PC-9 (cell line): ENCODE data around the gene PLA2G2D. TPM values are rescaled to one million over a fixed set of nuclear protein-coding genes. Genes with fewer than 3 reads are reported as not detected.

ENCODE experiments used
- BruUV-seq: library from RNA; stranded (reverse); fragments of 400-500 nt; replicated peaks from 2 replicates; lab custom pipeline; 2021; lab: Mats Ljungman, UMichigan
- CTCF ChIA-PET: fragments of 300-600 bp; sonication (Branson Sonifier 250); formaldehyde crosslinking; loops from one replicate; lab custom pipeline; 2022; ENCODE audit warnings: antibody characterized with exemption; lab: Charles Lee
- POLR2A ChIA-PET: fragments of 300-600 bp; sonication (Branson Sonifier 250); formaldehyde crosslinking; loops from one replicate; lab custom pipeline; 2022; ENCODE audit warnings: antibody characterized with exemption; ENCODE audit not compliant: unreplicated experiment; lab: Charles Lee
- DNase-seq, 2 experiments: peaks; one replicate each; pipeline versions ENCODE4 v3.0.0 to v3.0.0-alpha.2; 2015 to 2022; ENCODE audit warnings: mixed read lengths in 1 of 2
- H2AFZ ChIP-seq: fragments of 200-600 bp; sonication (generic); 2 replicates; pipeline ENCODE4 v1.8.1; 2017; ENCODE audit warnings: antibody characterized with exemption
- H3F3A ChIP-seq: fragments of 200-600 bp; sonication (generic); 2 replicates; pipeline ENCODE4 v1.8.1; 2017; ENCODE audit warnings: antibody characterized with exemption, mild to moderate bottlenecking, low read depth; ENCODE audit not compliant: insufficient read depth
- H3K27ac ChIP-seq: fragments of 200-600 bp; sonication (generic); 2 replicates; pipeline ENCODE4 v1.6.1; 2016; ENCODE audit warnings: mixed run types
- H3K27me3 ChIP-seq: fragments of 200-600 bp; sonication (generic); 2 replicates; pipeline ENCODE4 v1.6.1; 2016; ENCODE audit warnings: low read depth, mixed run types; ENCODE audit not compliant: insufficient read depth
- H3K36me3 ChIP-seq: fragments of 200-600 bp; sonication (generic); 2 replicates; pipeline ENCODE4 v1.6.1; 2016; ENCODE audit warnings: low read depth, mixed run types
- H3K4me1 ChIP-seq: fragments of 200-600 bp; sonication (generic); replicated peaks from 2 replicates; pipeline ENCODE4 v1.6.1; 2016; ENCODE audit warnings: mixed run types; ENCODE audit not compliant: insufficient read depth
- H3K4me2 ChIP-seq: fragments of 200-600 bp; sonication (generic); 2 replicates; pipeline ENCODE4 v1.6.1; 2017; ENCODE audit warnings: mixed run types
- H3K4me3 ChIP-seq: fragments of 200-600 bp; sonication (generic); 2 replicates; pipeline ENCODE4 v1.6.1; 2016; ENCODE audit warnings: mixed run types
- H3K79me2 ChIP-seq: fragments of 200-600 bp; sonication (generic); 2 replicates; pipeline ENCODE4 v1.6.1; 2017; ENCODE audit warnings: low read depth, mixed run types
- H3K9me2 ChIP-seq: fragments of 200-600 bp; sonication (generic); 2 replicates; pipeline ENCODE4 v1.8.1; 2017; ENCODE audit warnings: mild to moderate bottlenecking; ENCODE audit not compliant: insufficient read depth
- H3K9me3 ChIP-seq: fragments of 200-600 bp; sonication (generic); 2 replicates; pipeline ENCODE4 v1.8.1; 2016; ENCODE audit warnings: low read depth; ENCODE audit not compliant: insufficient read depth
- H4K20me1 ChIP-seq: fragments of 200-600 bp; sonication (generic); 2 replicates; pipeline ENCODE4 v1.8.1; 2017; ENCODE audit not compliant: insufficient read depth
- CTCF ChIP-seq: fragments of 200-600 bp; sonication (generic); conservative IDR thresholded peaks from 2 replicates; pipeline ENCODE4 v1.6.1; 2017; ENCODE audit warnings: mixed run types, antibody characterized with exemption, mild to moderate bottlenecking, moderate library complexity
- EZH2 ChIP-seq: fragments of 200-600 bp; sonication (generic); IDR thresholded peaks from 2 replicates; pipeline ENCODE4 v1.8.0; 2017; ENCODE audit warnings: antibody characterized with exemption, low read depth
- intact Hi-C: fragments of 100-400 bp; cut with micrococcal nuclease; formaldehyde crosslinking; loops from one replicate; pipeline ENCODE4 v1.10.0; 2022; ENCODE audit not compliant: unreplicated experiment
- total RNA-seq: library from RNA; stranded (reverse); gene quantifications from 2 replicates; pipeline ENCODE4 v1.2.3, GENCODE V29; 2021

Gene PLA2G2D
- total RNA-seq, 1 experiment from 2014 or later, result not detected

- H3K4me2 ChIP-seq, result no peak overlapping the region
- H3K27me3 ChIP-seq, result no peaks in the 10 kb centered on the region
- H3K4me1 ChIP-seq, result no peaks in the 10 kb centered on the region
- TF ChIP-seq CTCF, result no peak
- no peak for TF ChIP-seq EZH2
- intact Hi-C loops, result no loop called here
- BruUV-seq, result no TSS peak
- H2AFZ ChIP-seq, result no peak overlapping the region
- no peak for DNase-seq
- H3K4me3 ChIP-seq, result no peak overlapping the region
- H3F3A ChIP-seq, result no peaks in the 10 kb centered on the region
- H4K20me1 ChIP-seq, result no peaks in the 10 kb centered on the region
- no peak overlapping the region for H3K27ac ChIP-seq
- H3K9me3 ChIP-seq, result no peaks in the 10 kb centered on the region
- ChIA-PET POLR2A (no interaction called here), CTCF (no interaction called here)
- no peaks in the 10 kb centered on the region for H3K79me2 ChIP-seq
- H3K9me2 ChIP-seq, result no peaks in the 10 kb centered on the region
- H3K36me3 ChIP-seq, result no peaks in the 10 kb centered on the region
Observed at GRCh38 chr1:20082772-20083171, 36.6 kb downstream of the PLA2G2D start.

DNA sequence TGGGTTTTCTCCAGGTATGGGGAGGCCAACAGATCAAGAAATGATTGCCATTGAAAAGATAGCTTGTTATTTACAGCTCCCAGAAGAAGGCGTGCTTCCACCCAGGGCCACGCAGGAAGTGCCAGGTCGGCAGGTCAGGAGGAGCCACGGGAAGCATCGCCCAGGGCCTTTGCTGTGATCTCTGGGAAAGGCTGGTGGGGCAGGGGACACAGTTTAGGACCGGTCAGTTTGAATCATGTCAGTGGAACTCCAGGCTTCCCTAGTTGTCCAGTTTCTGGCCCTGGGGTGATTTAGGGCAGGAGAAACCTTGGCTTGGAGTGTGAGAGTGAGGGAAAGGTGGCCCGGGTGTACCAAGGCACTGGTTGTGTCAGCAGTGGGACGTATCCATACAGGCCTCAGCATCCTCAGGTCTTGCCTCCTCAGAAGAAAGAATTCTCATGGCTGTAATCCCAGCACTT is 38.0 kb downstream of the PLA2G2D start:
- Histone ChIP-seq H3F3A (no peaks in the 10 kb centered on the region), H3K9me3 (no peaks in the 10 kb centered on the region), H3K4me3 (no peak overlapping the region), H3K4me2 (no peak overlapping the region), H2AFZ (no peak overlapping the region), H3K4me1 (no peaks in the 10 kb centered on the region), H3K79me2 (no peaks in the 10 kb centered on the region), H3K27me3 (no peaks in the 10 kb centered on the region), H3K27ac (no peak overlapping the region), H3K36me3 (no peaks in the 10 kb centered on the region), H3K9me2 (no peaks in the 10 kb centered on the region), H4K20me1 (no peaks in the 10 kb centered on the region)
- no TSS peak for BruUV-seq
- intact Hi-C loops, result no loop called here
- DNase-seq, result no peak
- CTCF ChIA-PET, result no interaction called here
- no peak for TF ChIP-seq EZH2
- no peak for TF ChIP-seq CTCF
- POLR2A ChIA-PET, result no interaction called here

DNA sequence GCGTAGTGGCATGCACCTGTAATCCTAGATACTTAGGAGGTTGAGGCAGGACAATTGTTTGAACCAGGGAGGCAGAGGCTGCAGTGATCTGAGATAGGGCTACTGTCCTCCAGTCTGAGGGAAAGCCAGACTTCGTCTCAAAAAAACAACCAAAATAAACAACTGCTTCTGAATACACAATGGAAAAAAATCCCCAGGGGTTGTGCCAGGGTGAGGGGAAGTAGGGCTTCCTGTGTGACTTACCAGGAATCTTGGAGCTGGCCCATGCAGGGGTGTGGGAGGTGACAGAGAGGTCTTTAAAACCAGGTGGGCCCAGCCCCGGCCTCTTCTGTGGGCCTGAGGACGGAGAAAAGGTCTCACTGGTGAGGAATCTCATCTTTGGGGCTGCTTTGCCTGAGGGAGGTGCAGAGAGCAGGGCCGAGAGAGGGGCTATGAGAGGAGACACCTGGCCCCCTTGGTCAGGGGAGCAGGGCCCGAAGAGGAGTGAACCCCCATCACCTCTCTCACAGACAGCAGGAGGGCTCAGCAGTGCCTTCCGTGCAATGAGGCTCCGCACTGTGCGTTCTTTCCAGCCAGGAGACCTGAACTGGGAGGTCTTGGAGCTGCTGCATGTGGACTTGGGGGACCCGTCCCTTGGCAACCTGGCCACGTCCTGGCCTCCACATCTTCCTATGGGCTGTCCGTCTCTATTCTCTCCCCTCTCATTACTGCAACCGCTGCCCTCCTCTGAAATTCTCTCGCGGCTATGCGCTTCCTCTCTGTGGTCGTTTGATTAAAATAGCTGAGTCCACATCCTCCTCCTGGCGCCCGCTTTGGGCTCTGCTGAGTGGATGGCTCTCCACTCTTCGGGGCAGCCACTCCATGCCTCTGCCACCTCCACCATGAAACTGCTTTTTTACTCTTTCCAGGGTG is 38.6 kb downstream of the PLA2G2D start:
- no peak overlapping the region for H3K4me2 ChIP-seq
- BruUV-seq, result no TSS peak
- no peak overlapping the region for H3K27ac ChIP-seq
- intact Hi-C loops, result no loop called here
- H3K9me3 ChIP-seq, result no peaks in the 10 kb centered on the region
- no peaks in the 10 kb centered on the region for H3K9me2 ChIP-seq
- H2AFZ ChIP-seq, result no peak overlapping the region
- H3K4me1 ChIP-seq, result no peaks in the 10 kb centered on the region
- CTCF ChIA-PET, result no interaction called here
- POLR2A ChIA-PET, result no interaction called here
- DNase-seq, result no peak
- H3K27me3 ChIP-seq, result no peaks in the 10 kb centered on the region
- H3K36me3 ChIP-seq, result no peaks in the 10 kb centered on the region
- no peaks in the 10 kb centered on the region for H3K79me2 ChIP-seq
- no peaks in the 10 kb centered on the region for H3F3A ChIP-seq
- TF ChIP-seq CTCF (no peak), EZH2 (no peak)
- H4K20me1 ChIP-seq, result no peaks in the 10 kb centered on the region
- H3K4me3 ChIP-seq, result no peak overlapping the region
